NCI-H524 (cell line): Measurements from ENCODE around the gene DBF4B.
"Not testable (repeated sequence)": the region's sequence is repeated elsewhere in the genome, so short reads cannot be mapped to it uniquely, and the experiment has no call there.

Experiments
- DNase-seq, 2 experiments: peaks; one replicate each; lab custom pipeline; 2025; lab: John Stamatoyannopoulos, UW

The DBF4B gene

GRCh38 chr17:44708401-44709263 is at the start of gene DBF4B:
TSS of gene DBF4B (plus strand) at chr17:44708665. CDS start at chr17:44708821, 156 bp downstream.
- DNase-seq: peak; percentile 87 to 92

GRCh38 chr17:44661835-44662234 is 46.6 kb upstream of the DBF4B start:
- DNase-seq: no peak

DNA sequence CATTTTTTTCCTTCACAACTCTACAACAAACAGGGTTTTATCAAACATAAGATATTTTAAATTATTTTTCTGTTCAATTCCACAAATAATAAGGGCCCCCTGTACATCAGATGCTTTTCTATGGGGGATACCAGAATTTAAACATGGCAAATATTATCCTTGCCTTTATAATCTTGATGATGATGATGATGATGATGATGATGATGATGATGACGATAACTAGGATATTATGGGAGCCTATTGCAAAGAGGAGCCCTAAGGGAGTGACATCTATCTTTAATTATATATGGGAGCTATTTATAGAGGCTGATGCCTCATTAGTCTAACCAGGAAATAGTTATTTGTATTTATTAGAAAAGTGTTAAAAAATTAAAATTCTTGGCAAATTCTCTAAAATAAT is 45.4 kb upstream of the DBF4B start:
- no peak for DNase-seq

DNA sequence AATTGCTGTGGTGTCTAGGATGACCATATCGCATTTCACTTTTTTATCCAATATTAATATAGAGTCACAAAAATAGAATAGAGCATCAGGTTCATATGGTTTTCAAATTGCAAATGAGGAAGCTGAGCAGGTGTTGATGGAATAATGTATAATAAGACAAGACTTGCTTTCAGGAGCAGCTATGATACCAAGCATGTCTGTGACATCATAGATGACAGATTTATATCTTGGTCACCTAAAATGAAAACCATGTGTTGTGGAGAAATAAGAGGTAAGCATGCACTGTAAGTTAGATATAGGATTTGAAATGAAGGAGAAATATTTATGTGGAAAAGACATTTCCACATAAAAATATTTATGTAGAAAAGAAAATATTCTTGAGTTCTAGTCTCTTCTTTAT is 43.6 kb upstream of the DBF4B start:
- DNase-seq: no peak

- DNase-seq: no peak
Observed at GRCh38 chr17:44666006-44666405, 42.5 kb upstream of the DBF4B start.

DNA sequence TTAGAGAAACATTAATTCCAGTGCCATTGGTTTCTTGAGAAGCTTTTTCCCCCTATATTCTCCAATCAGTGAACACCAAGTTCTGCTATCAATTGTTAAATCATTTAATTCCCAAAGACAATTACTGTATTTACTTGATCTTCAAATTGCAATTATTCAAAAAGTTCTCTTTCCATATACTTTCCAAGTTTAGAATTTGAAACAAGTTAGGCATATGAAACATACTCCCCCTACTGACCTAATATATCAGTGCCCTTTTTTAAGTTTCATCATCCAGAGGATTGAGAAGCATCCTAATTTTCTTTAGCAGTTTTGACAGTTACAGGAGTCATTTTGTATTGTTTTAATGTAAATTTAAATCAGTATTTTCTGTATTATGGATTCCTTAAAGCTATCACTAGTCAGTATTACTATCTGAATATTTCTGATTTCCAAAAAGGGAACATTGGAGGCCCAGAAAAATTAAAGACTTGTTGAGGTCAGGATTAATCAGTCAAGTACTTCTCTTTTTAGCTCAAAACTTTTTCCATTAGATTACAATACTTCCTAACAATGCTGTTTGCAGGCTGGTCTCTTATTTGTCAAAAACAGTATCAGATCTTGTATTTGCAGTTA is 35.9 kb upstream of the DBF4B start:
- DNase-seq: peak in 1 of 2 experiments; percentile 17

DNA sequence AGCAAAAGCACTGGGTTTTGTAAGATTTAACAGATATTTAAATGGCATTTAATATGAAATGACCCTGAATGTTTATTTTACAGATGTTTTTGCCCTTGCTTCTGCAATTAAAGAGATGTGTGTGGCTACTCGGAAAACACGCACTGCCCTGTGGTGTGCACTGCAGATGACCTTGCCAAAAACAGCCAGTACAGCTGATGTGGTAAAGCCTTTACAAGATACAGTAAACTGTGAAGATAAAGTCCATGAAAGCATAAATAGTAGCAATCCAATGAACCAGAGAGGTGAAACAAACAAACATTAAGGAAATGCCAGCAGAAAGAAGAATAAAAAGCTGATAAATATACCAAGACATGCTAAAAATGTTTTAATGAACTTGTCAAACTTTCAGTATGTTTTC is 34.6 kb upstream of the DBF4B start:
- DNase-seq: no peak

- no peak for DNase-seq
Observed at GRCh38 chr17:44677136-44677535, 31.3 kb upstream of the DBF4B start.

GRCh38 chr17:44683303-44683702 is 25.2 kb upstream of the DBF4B start:
- not testable (repeated sequence) for DNase-seq

- no peak for DNase-seq
Observed at GRCh38 chr17:44687756-44688155, 20.7 kb upstream of the DBF4B start.

DNA sequence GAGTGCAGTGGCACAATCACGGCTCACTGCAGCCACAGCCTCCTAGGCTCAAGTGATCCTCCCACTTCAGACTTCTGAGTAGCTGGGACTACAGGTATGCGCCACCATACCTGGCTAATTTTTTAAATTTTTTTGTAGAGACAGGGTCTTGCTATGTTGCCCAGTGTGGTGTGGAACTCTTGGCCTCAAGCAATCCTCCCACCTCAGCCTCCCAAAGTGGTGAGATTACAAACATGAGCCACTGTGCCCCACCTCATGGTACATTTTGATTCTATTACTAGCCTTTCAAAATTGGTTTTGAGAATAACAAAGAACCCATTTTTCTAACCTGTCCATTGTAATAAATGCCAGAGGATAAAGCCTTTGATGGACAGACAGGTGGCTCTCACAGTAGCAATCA is 20.3 kb upstream of the DBF4B start:
- no peak for DNase-seq

GRCh38 chr17:44688675-44689476 is 19.6 kb upstream of the DBF4B start:
- peak in 1 of 2 experiments; percentile 36 for DNase-seq

- peak; percentile 91 to 95 for DNase-seq
Observed at GRCh38 chr17:44689477-44690217, 18.8 kb upstream of the DBF4B start, which contains the start of gene CCDC43. TSS of gene CCDC43 (minus strand) at chr17:44689776. CDS start at chr17:44689753, 23 bp downstream.

GRCh38 chr17:44690746-44691306 is 17.6 kb upstream of the DBF4B start:
- DNase-seq: not testable (repeated sequence)

DNA sequence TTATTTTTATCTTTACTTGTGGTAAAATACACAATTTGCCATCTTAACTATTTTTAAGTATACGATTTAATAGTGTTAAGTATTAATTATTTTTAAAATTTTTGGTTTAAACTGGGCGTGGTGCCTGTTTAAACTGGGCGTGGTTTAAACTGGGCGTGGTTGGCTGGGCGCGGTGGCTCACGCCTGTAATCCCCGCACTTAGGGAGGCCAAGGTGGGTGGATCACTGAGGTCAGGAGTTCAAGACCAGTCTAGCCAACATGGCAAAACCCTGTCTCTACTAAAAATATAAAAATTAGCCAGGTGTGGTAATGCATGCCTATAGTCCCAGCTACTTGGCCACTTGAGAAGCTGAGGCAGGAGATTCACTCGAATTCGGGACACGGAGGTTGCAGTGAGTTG is 14.9 kb upstream of the DBF4B start:
- no peak for DNase-seq

DNA sequence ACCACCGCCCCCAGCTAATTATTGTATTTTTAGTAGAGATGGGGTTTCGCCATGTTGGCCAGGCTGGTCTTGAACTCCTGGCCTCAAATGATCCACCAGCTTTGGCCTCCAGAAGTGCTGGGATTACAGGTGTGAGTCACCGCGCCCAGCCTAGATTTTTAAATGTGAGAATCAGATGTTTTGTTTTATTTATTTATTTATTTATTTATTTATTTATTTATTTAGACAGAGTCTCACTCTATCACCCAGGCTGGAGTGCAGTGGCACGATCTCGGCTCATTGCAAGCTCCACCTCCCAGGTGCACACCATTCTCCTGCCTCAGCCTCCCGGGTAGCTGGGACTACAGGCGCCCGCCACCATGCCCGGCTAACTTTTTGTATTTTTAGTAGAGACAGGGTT is 8.2 kb upstream of the DBF4B start:
- not testable (repeated sequence) for DNase-seq

GRCh38 chr17:44707755-44708400 is 587 bp upstream of the DBF4B start:
- DNase-seq: no peak

DNA sequence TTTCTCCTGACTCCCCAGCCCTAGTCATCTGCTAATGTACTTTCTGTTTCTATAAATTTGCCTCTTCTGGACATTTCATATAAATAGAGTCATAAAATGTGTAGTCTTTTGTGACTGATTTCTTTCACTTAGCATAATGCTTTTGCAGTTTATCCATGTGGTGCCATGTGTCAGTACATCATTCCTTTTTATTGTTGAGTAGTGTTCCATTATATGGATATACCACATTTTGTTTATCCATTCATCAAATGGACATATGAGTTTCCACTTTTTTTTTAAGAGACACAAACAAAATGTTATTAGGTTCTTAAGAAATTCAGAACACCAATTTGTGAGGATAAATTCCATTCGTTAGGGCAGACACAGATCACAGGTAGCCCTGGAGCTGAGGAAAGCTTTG is 11.0 kb downstream of the DBF4B start:
- no peak for DNase-seq

DNA sequence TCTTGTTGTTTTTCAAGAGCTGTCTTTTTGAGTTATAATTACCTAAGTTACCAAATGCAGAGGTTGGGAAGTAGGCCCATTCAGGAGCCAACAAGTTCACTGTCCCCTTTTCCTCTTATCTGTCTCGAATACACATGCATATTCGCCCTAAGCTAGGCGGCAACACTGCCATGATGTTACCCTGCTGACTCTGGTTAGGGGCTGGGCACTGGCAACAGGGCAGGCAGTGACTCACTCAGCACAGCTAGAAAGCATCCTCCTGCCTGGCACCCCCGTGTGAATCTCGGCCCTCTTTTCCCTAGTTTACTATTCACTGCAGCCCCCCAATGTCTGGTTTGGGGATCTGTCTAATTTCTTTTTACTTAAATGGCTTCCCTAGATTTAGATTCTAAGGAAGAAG is 13.8 kb downstream of the DBF4B start:
- DNase-seq: no peak

- not testable (repeated sequence) for DNase-seq
Observed at GRCh38 chr17:44726121-44726520, 17.7 kb downstream of the DBF4B start.

DNA sequence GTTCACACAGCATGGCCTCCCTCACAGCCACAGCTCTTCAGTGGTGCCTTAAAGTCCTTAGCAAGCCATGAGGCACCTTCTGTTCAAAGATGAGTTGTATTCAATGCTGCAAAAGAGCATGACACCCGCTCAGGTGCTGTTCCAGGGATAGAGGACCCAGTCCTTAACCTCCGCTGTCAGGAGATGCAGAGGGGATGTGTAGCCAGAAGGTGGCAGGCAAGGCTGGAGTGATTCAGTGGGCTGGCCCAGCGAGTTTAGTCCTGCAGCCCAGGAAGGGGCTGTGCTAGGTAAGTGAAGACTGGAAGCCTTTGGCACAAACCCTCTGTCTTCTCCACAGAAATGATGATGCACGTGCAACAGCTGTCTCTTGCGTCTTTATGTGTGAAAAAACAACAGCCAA is 25.3 kb downstream of the DBF4B start:
- DNase-seq: peak; percentile 14 to 62
